ENCODE data around the gene FGF2.

FGF2 gene

DNA sequence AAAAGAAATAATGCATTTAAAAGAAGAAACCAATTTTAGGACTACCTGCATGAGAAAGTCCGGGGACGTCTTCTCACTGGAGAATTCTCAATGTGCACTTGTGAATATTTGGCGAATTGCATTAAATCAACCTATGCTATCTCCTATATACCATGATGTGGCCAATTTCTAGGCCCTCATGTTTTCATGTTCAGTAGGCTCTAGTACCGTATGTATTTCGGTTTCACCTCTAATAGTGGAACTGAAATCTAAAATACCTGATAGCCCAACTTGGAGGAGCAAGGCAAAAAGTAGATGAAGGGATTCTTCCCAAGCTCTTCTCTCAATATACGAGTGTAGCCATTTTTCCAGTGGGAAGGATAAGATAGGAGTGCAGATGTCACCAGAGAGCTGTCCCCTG, 11.4 kb upstream of the FGF2 start:
- DNase-seq (ENCODE audit: low read depth), result no peak
- H3K4me3 ChIP-seq (ENCODE audit: low read depth, low read length), result no peak overlapping the region
- no peak for TF ChIP-seq CTCF (conservative IDR thresholded peaks at IDR 0.05; ENCODE audit: low read depth, low read length)

DNA sequence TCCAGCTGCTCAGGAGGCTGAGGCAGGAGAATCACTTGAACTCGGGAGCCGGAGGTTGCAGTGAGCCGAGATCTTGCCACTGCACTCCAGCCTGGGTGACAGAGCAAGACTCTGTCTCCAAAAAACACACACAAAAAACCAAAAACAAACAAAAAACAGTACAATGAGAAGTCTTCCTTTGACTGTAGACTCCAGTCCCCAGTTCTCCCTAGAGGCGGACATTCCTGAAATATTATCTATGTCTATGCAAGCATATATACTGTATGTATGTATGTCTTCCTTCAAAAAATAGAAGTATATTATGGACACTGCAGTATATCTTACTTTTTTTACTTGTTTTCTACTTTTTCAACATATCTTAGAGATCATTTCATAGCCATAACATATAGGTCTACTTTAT, 10.2 kb upstream of the FGF2 start:
- TF ChIP-seq CTCF (conservative IDR thresholded peaks at IDR 0.05; ENCODE audit: low read depth, low read length), result no peak

GRCh38 chr4:122819708-122820449, 6.8 kb upstream of the FGF2 start:
- TF ChIP-seq CTCF (conservative IDR thresholded peaks at IDR 0.05; ENCODE audit: low read depth, low read length), result no peak
- peak; percentile 58 for DNase-seq (ENCODE audit: low read depth)
- H3K4me3 ChIP-seq (ENCODE audit: low read depth, low read length), result no peak overlapping the region

More for the DNA sequence above, 10.2 kb upstream of the FGF2 start:
- no peak overlapping the region for H3K4me3 ChIP-seq (ENCODE audit: low read depth, low read length)
- DNase-seq (ENCODE audit: low read depth), result no peak

DNA sequence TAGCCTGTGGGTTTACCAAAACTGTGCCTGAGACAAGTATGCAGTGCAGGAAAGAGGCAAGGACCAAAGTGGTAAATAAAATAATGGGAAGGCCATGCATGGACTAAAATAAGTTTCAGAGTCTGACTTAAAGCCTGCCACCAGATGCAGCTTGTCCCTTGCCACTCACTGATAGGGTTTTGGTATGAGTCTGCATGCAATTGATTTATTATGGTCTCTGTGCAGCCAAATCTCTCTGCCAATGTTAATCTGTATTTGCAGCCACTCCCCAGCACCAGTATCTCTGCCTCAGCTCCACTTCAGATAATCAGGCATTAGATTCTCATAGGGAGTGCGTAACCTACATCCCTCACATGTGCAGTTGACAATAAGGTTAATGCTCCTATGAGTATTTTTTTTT, 5.5 kb upstream of the FGF2 start:
- DNase-seq (ENCODE audit: low read depth), result no peak
- TF ChIP-seq CTCF (conservative IDR thresholded peaks at IDR 0.05; ENCODE audit: low read depth, low read length), result no peak
- no peak overlapping the region for H3K4me3 ChIP-seq (ENCODE audit: low read depth, low read length)

DNA sequence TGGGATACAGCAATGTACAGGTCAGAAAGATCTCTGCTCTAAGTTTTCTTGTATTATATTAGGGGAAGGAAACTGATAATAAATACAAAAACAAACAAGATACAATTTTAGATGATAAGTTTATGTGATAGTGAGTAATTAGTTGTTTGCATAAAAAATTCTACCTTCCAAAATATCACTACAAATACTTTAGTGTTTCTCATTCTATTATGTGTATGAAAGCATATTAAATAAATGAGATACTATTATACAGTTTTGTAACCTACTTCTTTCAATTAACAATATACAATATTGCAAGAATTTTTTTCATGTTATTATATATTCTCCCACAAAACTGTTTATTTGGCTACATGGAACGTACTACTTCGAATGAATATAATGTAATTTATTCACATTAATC, 4.2 kb upstream of the FGF2 start:
- TF ChIP-seq CTCF (conservative IDR thresholded peaks at IDR 0.05; ENCODE audit: low read depth, low read length), result no peak
- H3K4me3 ChIP-seq (ENCODE audit: low read depth, low read length), result no peak overlapping the region
- DNase-seq (ENCODE audit: low read depth), result no peak

DNA sequence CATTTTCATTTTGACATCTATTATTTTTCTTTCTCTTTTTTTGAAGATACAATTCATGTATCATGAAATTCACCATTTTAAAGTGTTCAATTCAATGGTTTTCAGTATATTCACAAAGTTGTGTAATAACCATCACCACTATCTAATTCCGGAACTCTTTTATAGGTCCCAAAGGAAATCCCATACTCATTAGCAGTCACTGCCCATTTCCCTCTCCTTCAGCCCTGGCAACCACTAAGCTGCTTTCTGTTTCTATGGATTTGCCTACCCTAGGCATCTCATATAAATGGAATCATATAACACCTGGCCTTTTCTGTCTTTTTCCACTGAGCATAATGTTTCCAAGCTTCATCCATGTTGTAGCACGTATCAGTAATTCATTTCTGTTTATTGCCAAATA, 3.2 kb upstream of the FGF2 start:
- H3K4me3 ChIP-seq (ENCODE audit: low read depth, low read length), result no peak overlapping the region
- no peak for TF ChIP-seq CTCF (conservative IDR thresholded peaks at IDR 0.05; ENCODE audit: low read depth, low read length)
- DNase-seq (ENCODE audit: low read depth), result no peak

DNA sequence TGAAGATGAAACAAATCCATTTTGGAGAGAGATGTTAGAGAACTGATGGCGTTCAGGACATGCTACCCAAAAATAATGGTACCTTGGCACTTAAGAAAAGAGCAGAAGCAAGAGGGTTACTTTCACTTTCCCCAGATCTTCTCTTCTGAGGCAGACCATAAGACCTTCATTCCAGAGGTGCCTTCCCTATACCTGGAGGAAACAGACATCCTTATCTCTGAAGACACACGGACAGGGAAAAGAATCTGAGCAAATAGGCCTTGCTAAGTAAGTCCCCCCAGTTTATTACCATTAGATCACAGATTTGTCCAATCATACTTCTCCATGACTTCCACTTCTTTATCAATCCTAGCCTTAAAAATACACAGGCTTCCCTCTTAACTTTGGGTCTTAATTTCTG, 2.0 kb upstream of the FGF2 start:
- TF ChIP-seq CTCF (conservative IDR thresholded peaks at IDR 0.05; ENCODE audit: low read depth, low read length), result no peak
- DNase-seq (ENCODE audit: low read depth), result peak; percentile 30
- no peak overlapping the region for H3K4me3 ChIP-seq (ENCODE audit: low read depth, low read length)

Data from choroid plexus epithelial cell (primary cell).